HG03097 (cell line): ENCODE results near the gene ZPLD1.

ENCODE experiments used
- ATAC-seq: cut with Tn5 transposase; IDR thresholded peaks from one replicate; pipeline ENCODE4 v1.9.1; 2021; ENCODE audit not compliant: unreplicated experiment, low FRiP score

ZPLD1 gene

DNA sequence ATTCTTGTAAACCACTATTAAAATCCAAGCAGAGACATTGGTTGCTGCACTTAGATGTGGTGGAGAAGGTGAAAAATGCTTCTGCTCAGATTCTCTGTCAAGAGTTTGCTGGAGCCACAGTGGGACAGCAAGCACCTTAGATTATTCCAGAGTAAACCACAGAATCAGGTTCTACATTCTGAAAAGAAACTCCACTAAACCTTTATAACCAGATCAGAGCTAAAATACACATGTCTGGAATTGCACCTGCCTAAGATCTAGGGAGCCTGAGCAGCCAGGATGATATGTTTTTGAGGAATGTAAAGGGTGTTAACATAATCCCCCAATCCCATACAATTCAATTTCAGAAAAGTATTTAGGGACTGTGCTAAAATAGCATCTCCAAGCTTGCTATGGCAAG is at the start of gene ZPLD1:
TSS of gene ZPLD1 (plus strand) at position 301 of the 400 bp plus-strand sequence. CDS start 3,473 bp downstream, outside the sequence.
- ATAC-seq: no peak

DNA sequence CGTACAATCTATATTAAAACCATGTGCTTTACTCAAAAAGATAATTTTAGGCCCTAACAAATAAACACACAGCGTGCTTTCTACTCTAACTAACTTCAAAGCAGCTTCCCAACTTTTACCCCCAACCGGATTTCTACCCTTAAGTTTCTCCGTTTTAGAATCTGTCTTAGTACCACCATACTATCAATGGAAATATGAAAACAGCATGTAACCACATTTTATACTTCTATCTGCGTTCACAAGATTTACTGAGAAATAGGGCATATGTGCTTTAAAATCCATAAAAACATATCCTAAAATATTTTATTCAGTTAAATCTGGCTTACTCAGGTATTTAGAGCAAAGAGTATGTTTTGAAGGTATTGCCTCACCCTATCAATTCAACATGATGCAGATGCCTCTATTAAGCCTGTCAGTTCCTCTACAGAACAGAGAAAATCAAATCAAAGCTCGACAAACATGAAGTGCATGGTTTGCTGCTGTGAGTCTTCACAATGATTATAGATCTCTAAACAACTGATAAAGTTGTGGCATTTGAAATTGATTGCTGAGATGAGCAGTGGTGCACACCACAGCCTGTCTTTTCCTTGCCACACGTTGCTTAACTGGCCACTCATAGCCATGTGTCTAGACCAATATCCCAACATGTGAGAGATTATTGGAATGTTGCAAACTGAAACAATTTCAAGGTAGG is 44.5 kb upstream of the ZPLD1 start:
- ATAC-seq: no peak

DNA sequence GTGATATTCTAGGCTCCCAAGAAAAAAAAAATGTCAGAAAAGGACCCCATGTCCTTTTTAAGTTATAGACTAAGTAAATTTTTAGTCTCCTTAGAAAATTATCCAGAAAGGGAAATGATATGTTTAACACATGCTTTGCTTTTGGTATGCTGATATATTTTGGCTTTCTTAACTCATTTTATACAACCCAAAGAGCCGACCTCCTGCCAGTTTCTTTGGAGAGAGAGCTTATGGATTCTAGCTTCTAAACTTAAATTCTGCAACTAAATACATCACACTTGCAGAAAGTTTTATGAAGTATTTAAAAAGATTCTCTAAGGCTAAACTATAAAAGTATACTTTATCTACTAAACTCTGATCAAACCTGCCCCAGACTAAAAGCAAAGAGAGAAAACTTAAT is 43.9 kb upstream of the ZPLD1 start:
- no peak for ATAC-seq

GRCh38 chr3:102391491-102391890 is 43.3 kb upstream of the ZPLD1 start:
- no peak for ATAC-seq

DNA sequence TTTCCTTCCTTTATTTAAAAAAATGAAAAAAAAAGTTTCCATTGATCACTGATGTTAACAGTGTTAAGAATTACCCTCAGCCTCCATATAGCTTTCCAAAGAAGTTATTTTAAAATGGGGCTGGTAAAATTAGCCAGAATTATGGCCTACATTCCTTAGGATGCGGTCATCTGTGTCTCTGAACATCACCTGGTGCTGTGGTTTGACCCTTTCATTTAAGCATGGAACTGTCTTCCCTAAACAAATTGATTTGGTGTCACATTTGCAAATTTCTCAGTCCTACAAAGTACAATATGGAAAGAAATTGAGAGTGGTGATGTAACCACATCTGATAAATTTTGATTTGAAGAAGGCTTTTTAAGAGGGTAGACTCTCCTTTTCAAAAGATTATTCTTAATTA is 40.3 kb upstream of the ZPLD1 start:
- no peak for ATAC-seq

GRCh38 chr3:102398176-102398575 is 36.6 kb upstream of the ZPLD1 start:
- no peak for ATAC-seq

GRCh38 chr3:102398666-102399065 is 36.1 kb upstream of the ZPLD1 start:
- no peak for ATAC-seq

DNA sequence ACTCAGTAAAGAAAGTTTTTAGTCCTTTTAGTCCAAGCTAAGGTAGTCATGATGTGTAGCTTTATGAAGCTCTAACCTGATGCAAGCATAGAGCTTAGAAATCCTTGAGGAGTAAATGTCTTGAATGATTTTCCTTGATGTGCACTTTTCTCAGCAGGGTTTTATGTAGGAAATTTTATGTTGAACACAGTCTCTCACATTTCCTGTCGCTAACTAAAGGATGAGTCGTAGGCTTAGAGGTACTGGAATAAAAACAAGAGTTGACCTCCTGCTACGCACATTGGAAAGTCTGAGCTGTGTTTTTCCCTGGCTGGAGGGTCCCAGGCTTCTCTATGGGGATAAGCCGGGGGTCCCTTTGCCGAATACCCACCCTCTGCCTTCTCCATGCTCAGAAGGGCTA is 34.7 kb upstream of the ZPLD1 start:
- ATAC-seq: no peak

DNA sequence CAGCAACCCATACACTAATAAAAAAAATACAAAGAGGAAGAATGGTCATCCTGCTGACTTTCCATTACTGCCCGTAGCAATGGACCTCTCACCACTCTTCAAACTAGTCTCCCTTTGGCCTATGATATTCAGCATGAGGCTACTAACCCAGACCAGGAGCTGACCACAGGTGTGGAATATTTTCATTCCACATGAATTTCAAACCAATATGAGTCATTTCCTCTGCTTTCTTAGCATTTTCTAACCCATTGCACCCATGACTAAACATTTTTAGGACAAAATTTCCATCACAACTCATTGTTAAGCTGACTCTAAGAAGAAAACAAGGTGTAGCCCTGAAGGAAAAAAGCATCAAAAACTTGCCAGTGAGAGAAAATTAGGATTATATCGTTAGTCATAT is 34.0 kb upstream of the ZPLD1 start:
- ATAC-seq: no peak

DNA sequence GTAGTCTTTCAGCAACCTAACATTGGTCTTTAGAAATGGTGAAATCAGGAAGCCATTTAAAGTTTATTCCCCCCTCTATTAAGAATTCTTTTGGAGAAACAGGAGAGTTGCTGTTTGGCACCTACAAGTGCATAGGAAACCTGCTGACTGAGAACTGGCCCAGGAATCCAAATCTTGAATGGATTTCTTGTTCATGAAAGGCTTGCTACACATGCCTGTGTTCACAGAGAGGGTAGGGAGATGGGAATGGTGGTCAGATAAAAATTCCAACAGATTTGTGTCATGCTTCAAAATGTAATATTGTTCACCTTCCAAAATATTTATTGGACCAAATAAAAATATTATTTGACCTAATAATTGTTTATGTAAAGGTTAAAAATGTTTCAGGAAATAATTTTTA is 24.2 kb upstream of the ZPLD1 start:
- no peak for ATAC-seq

DNA sequence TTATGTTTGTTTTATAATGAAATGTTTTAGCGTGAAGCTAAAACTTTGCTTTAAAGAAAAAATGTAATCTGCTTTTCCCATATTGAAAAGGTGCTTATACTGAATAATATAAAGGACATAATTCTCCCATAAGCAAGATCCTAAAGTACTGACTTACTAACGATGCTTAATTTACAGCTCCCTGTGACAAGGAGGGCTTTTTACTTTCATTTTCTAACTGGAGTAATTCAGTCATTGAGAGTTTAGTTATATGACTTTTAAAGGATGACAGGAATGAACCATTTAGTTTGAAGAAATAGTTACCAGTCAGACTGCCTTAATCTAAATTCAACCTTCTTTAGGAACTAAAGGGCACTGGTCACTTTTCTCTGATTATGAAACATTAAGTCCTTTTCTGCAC is 19.3 kb upstream of the ZPLD1 start:
- ATAC-seq: no peak

GRCh38 chr3:102419786-102420185 is 15.0 kb upstream of the ZPLD1 start:
- ATAC-seq: no peak

DNA sequence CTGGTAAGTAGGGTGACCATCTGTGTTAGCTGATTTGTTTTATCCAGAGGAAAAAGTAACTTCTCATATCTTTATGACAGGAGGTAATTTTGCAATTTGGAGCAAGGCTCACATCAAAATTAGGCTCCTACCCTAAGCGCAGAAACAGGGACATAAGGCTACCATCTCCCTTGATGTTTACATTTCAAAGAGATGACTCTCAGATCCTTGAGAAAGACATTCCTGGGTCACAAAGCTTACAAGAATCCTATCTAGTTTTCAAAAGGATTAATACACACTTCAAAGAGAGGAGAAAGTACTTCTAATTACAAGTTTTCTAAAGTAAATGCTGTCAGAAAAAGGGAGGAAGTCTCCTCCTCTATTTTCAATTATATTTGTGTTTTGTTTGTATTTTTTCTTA is 7.0 kb downstream of the ZPLD1 start:
- no peak for ATAC-seq

DNA sequence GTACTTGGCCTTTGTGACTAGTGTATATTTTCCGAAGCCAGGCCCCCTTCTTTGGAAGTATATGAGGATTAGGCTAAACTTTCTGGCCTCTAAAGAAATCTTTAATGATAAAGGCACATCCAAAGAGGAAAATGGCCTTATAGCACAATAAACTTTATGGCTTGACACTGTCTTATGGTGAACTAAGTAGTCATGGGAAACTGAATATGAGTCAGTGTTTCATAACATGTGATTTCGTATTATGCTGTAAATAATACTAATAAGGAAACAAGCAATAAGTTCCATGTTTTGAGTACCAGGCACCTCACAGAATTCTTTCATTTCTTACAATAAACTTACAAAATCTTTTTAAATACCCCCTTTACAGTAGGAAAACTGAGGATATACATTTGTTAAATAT is 8.2 kb downstream of the ZPLD1 start:
- ATAC-seq: no peak

DNA sequence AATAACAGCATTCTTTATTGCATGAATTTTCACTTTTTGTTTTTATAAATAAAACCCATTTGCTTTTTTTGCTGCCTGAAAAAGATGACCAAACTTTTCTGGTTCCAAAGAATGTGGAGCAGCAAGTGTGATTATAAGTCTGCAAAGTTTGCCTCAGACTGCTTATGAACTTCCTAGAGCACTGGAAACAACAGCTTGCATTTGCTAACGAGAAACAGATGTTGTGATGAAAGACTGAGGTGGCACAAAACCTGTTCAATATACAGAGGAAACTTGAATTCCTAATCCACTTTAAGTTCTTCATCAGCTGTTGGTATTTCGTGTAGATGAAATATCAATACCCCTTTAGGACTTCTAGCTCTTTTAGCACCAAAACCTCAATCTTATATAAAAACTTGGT is 9.3 kb downstream of the ZPLD1 start:
- ATAC-seq: no peak

DNA sequence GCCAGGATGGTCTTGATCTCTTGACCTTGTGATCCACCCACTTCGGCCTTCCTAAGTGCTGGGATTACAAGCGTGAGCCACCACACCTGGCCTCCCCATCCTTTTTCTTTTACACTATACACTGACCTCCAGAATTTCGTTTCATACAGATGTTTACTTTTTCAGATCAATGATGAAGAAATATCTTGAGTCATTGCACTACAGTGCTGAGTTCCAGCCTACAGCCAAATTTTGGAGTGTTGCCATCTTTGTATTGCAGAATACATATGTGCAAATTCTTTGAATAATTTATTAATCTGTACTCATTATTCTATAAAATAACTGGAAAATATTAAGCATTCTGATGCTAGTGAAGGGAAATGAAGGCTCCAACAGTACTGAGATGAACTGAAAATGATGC is 12.5 kb downstream of the ZPLD1 start:
- ATAC-seq: no peak

DNA sequence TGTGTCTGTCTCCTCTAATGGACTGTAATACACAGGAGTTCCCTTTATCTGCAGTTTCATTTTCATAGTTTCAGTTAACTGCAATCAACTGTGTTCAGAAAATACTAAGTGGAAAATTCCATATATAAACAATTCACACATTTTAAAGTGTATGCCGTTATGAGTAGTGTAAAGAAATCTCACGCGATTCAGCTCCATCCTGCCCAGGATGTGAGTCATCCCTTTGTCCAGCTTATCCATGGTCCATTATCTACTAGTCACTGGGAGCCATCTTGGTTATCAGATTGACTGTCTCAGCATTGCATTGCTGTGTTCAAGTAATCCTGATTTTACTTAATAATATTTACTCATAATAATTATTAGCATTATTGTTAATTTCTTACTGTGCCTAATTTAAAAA is 14.5 kb downstream of the ZPLD1 start:
- no peak for ATAC-seq

DNA sequence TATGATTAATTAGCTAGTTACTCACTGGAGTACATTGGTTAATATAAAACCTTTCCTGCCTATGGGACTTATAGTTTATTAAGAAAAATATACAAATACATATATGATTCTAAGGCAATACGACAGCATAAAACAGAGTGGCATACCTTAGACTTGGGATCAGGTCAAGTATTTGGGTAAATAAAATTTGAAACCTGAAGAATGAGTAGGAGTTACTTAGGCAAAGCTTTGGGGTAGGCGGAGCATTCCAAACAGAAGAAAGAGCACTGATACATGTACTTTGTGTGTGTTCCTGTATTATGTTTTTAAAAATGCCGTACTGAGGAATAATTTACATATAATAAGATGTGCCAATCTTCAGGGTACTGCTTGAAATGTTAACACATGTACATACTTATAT is 15.1 kb downstream of the ZPLD1 start:
- no peak for ATAC-seq

- ATAC-seq: no peak
Observed at GRCh38 chr3:102450976-102451375, 16.2 kb downstream of the ZPLD1 start.

GRCh38 chr3:102451543-102451942 is 16.7 kb downstream of the ZPLD1 start:
- no peak for ATAC-seq

DNA sequence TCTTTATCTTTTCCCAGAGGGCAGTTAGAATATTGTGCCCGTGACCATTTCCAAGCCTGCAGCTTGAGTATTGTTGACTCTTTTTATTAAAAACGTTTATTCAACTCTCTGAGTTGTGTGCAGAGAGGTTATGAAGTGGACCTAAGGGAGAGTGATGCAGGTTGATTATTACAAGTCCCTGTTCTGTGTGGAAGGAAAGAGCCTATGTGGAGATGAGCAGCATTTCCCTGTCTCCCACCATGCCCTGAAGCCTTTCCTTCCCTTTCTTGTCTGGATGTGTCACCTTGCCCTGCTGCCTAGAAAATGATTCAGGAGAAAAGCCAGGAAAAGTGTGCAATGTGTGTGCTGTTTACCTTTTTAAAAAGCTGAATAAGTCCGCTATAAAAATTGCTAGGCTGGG is 19.4 kb downstream of the ZPLD1 start:
- ATAC-seq: no peak

GRCh38 chr3:102457644-102458043 is 22.8 kb downstream of the ZPLD1 start:
- ATAC-seq: no peak

GRCh38 chr3:102460579-102460978 is 25.8 kb downstream of the ZPLD1 start:
- ATAC-seq: no peak
